ENCODE measurements around the gene TAF3. TPM values are rescaled to one million over a fixed set of nuclear protein-coding genes. Genes with fewer than 3 reads are reported as not detected.
"Not testable (repeated sequence)": the region's sequence is repeated elsewhere in the genome, so short reads cannot be mapped to it uniquely, and the experiment has no call there.

Gene TAF3
- total RNA-seq, 2 donors from 2014 or later, result 7.2 to 8.2 TPM

DNA sequence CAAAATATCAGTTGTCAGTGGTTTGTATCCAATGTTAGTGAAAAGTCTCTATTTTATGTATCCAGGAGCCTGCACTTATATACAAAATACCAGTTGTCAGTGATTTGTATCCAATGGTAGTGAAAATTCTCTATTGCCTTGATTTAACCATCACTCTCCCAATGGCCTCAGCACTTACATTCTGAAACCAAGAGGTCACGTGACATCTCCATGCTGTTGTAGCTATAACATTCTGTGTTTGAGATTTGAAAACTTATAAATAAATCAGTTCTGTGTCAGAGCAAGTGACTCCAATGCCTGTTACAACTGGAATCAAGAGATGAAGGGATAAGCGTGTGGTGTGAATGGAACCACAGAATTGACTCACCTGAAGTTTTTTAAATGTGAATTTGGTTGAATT lies 205.5 kb downstream of the TAF3 start:
- Histone ChIP-seq H3K4me3 (no peak overlapping the region), H3K27me3 (replicated peaks; ENCODE audit: insufficient read depth) (no peaks in the 10 kb centered on the region), H3K27ac (no peak overlapping the region), H3K36me3 (no peaks in the 10 kb centered on the region), H3K4me1 (ENCODE audit: control insufficient read depth in 1 of 2, low read depth in 2 of 2) (no peaks in the 10 kb centered on the region), H3K9me3 (no peaks in the 10 kb centered on the region)
- TF ChIP-seq, protein P1, sequence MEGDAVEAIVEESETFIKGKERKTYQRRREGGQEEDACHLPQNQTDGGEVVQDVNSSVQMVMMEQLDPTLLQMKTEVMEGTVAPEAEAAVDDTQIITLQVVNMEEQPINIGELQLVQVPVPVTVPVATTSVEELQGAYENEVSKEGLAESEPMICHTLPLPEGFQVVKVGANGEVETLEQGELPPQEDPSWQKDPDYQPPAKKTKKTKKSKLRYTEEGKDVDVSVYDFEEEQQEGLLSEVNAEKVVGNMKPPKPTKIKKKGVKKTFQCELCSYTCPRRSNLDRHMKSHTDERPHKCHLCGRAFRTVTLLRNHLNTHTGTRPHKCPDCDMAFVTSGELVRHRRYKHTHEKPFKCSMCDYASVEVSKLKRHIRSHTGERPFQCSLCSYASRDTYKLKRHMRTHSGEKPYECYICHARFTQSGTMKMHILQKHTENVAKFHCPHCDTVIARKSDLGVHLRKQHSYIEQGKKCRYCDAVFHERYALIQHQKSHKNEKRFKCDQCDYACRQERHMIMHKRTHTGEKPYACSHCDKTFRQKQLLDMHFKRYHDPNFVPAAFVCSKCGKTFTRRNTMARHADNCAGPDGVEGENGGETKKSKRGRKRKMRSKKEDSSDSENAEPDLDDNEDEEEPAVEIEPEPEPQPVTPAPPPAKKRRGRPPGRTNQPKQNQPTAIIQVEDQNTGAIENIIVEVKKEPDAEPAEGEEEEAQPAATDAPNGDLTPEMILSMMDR (IDR thresholded peaks at IDR 0.05), result no peak
- DNase-seq (ENCODE audit: low spot score), result no peak
- no peak for ATAC-seq (ENCODE audit: insufficient number of reproducible peaks, low FRiP score, low read depth)

DNA sequence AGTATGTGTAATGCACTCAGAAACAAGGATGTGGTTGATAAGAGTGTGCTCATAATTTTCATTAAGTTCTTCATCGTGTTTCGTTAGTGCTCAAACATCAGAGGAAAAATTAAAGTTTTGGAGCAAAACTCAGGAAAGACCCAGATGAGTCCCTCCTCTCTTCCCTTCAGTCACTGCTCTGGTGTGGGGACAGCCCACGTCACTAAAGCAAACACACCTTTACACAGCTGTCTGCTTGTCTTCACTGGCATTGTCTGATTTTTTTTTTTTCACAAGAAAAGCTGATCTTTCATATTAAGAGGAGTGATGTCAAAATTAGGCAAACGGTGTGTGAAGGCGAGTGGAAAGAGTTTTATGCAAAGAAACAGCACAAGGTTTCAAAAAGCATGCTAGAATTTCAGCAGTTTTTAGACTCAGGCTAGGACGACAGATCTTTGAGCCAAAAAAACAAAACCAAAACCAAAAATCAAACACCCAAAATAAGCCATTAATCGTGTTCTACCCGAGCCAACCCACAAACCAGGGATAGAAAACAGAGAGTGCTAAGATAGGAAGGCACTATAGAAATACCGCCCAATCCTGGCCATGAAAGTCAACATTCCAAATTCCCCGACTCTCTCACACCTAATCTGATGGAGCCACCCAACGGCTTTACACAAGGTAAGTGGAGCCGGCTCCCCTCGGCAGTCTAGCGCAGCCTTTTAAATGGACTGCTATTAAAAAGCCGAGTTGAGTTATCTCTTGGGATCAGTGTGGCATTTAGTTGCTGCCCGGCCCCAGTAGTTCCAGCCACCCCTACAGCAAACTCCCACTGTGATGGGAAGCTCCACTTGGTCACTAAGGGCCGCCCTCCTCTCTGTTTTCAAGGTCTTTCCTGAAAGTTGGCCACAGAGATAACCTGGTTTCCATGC lies 208.3 kb downstream of the TAF3 start:
- Histone ChIP-seq H3K27me3 (replicated peaks; ENCODE audit: insufficient read depth) (no peaks in the 10 kb centered on the region), H3K9me3 (no peaks in the 10 kb centered on the region), H3K27ac (no peak overlapping the region), H3K4me1 (ENCODE audit: control insufficient read depth in 1 of 2, low read depth in 2 of 2) (no peaks in the 10 kb centered on the region), H3K4me3 (no peak overlapping the region), H3K36me3 (no peaks in the 10 kb centered on the region)
- DNase-seq (ENCODE audit: low spot score), result no peak
- ATAC-seq (ENCODE audit: insufficient number of reproducible peaks, low FRiP score, low read depth), result no peak
- TF ChIP-seq, protein P1 (IDR thresholded peaks at IDR 0.05), result no peak

- DNase-seq (ENCODE audit: low spot score), result not testable (repeated sequence)
Measured at GRCh38 chr10:8031211-8031610, 212.9 kb downstream of the TAF3 start.

GRCh38 chr10:8032558-8032957 lies 214.3 kb downstream of the TAF3 start:
- TF ChIP-seq, protein P1 (IDR thresholded peaks at IDR 0.05), result no peak
- H3K4me3 ChIP-seq, result no peak overlapping the region
- no peaks in the 10 kb centered on the region for H3K36me3 ChIP-seq
- H3K27ac ChIP-seq, result no peak overlapping the region
- H3K9me3 ChIP-seq, result no peaks in the 10 kb centered on the region
- DNase-seq (ENCODE audit: low spot score), result no peak
- peaks cover 31% of the 10 kb centered on the region for H3K27me3 ChIP-seq (replicated peaks; ENCODE audit: insufficient read depth)
- H3K4me1 ChIP-seq (ENCODE audit: control insufficient read depth in 1 of 2, low read depth in 2 of 2), result peaks cover 7 to 24% of the 10 kb centered on the region in 2 donors
- no peak for ATAC-seq (ENCODE audit: insufficient number of reproducible peaks, low FRiP score, low read depth)

More at GRCh38 chr10:8031211-8031610, 212.9 kb downstream of the TAF3 start:
- H3K4me1 ChIP-seq (ENCODE audit: control insufficient read depth in 1 of 2, low read depth in 2 of 2), result peaks cover 7 to 24% of the 10 kb centered on the region in 2 donors
- not testable (repeated sequence) for H3K9me3 ChIP-seq; H3K27ac ChIP-seq; H3K36me3 ChIP-seq; ATAC-seq (ENCODE audit: insufficient number of reproducible peaks, low FRiP score, low read depth); H3K4me3 ChIP-seq
- H3K27me3 ChIP-seq (replicated peaks; ENCODE audit: insufficient read depth), result peaks cover 19% of the 10 kb centered on the region

DNA sequence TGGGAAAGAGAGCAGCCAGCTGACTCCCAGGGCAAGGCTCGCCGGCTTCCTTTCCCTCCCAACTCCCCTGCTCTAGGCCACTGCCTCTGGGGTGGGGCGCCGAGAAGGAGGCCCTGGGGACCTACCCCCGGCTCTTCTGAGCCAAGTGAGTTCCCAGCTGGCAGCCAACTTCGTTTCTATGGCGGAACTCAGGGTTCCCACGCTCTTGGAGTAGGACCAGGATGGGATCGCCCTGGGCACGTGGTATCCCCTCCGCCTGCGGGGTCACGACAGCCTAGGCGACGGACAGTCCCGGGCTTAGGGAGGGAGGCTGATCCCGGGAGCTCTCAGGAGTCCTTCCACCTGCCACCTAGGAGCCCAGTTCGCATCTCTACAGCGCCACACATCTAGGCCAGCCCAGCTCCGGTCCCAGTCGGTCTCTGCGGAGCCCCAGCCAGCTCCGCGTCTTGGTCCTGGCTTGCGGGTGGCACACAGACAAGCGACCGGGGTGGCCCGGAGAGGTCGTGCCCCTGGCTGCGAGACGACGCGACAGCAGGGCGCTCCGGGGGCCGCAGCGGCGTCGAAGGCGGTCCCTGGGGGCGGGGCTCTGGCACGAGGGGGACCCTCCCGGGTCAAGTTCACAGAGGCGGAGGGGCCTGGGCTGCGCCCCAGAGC lies 215.6 kb downstream of the TAF3 start:
- TF ChIP-seq, protein P1 (IDR thresholded peaks at IDR 0.05), result no peak
- no peak for ATAC-seq (ENCODE audit: insufficient number of reproducible peaks, low FRiP score, low read depth)
- Histone ChIP-seq H3K9me3 (no peaks in the 10 kb centered on the region), H3K36me3 (no peaks in the 10 kb centered on the region), H3K4me1 (ENCODE audit: control insufficient read depth in 1 of 2, low read depth in 2 of 2) (peaks cover 7 to 24% of the 10 kb centered on the region in 2 donors), H3K4me3 (peak overlapping the region; percentile 52), H3K27me3 (replicated peaks; ENCODE audit: insufficient read depth) (peaks cover 31% of the 10 kb centered on the region), H3K27ac (no peak overlapping the region)
- no peak for DNase-seq (ENCODE audit: low spot score)
